Mesendoderm (in vitro differentiated cells): ENCODE measurements around the gene SERINC3.

ENCODE experiments used
- DNase-seq: peaks from one replicate; pipeline ENCODE4 v3.0.0; 2013
- H2AK5ac ChIP-seq: 2 replicates; pipeline ENCODE4 v1.6.1; 2013; ENCODE audit warnings: low read length, inconsistent platforms
- H2BK120ac ChIP-seq: 2 replicates; pipeline ENCODE4 v1.6.1; 2013; ENCODE audit warnings: low read depth, mild to moderate bottlenecking, low read length, moderate library complexity, mixed read lengths
- H2BK15ac ChIP-seq: replicated peaks from 2 replicates; pipeline ENCODE4 v1.6.1; 2013; ENCODE audit warnings: low read depth, mild to moderate bottlenecking, moderate library complexity
- H2BK5ac ChIP-seq: 2 replicates; pipeline ENCODE4 v1.6.1; 2013; ENCODE audit warnings: low read length, inconsistent platforms
- H3K18ac ChIP-seq: 2 replicates; pipeline ENCODE4 v1.6.1; 2013; ENCODE audit warnings: mild to moderate bottlenecking, low read length, mixed read lengths
- H3K23ac ChIP-seq: one replicate; pipeline ENCODE4 v1.6.1; 2013; ENCODE audit warnings: low read length
- H3K27ac ChIP-seq: 2 replicates; pipeline ENCODE4 v1.5.1; 2013; ENCODE audit warnings: low read depth, mild to moderate bottlenecking, inconsistent platforms, low read length, moderate library complexity
- H3K27me3 ChIP-seq: 2 replicates; pipeline ENCODE4 v1.6.1; 2013; ENCODE audit warnings: low read length, control low read depth, mild to moderate bottlenecking, inconsistent platforms; ENCODE audit not compliant: insufficient read depth, poor library complexity
- H3K36me3 ChIP-seq: 2 replicates; pipeline ENCODE4 v1.6.1; 2013; ENCODE audit warnings: low read length, inconsistent platforms; ENCODE audit not compliant: control insufficient read depth, insufficient read depth
- H3K4ac ChIP-seq: one replicate; pipeline ENCODE4 v1.6.1; 2013; ENCODE audit warnings: low read depth, mild to moderate bottlenecking, low read length, moderate library complexity
- H3K4me1 ChIP-seq: 2 replicates; pipeline ENCODE4 v1.6.1; 2013; ENCODE audit warnings: low read depth, low read length, inconsistent platforms; ENCODE audit not compliant: control insufficient read depth
- H3K4me2 ChIP-seq: 2 replicates; pipeline ENCODE4 v1.6.1; 2013; ENCODE audit warnings: low read length
- H3K4me3 ChIP-seq: 2 replicates; pipeline ENCODE4 v1.5.1; 2013; ENCODE audit warnings: mild to moderate bottlenecking, low read length
- H3K56ac ChIP-seq: one replicate; pipeline ENCODE4 v1.6.1; 2013; ENCODE audit warnings: low read length
- H3K79me1 ChIP-seq: 2 replicates; pipeline ENCODE4 v1.6.1; 2013; ENCODE audit warnings: low read length, inconsistent platforms
- H3K79me2 ChIP-seq: 2 replicates; pipeline ENCODE4 v1.6.1; 2013; ENCODE audit warnings: mild to moderate bottlenecking, low read length; ENCODE audit not compliant: control insufficient read depth, insufficient read depth
- H3K9ac ChIP-seq: 2 replicates; pipeline ENCODE4 v1.6.1; 2013; ENCODE audit warnings: low read length, inconsistent platforms
- H4K5ac ChIP-seq: one replicate; pipeline ENCODE4 v1.6.1; 2013; ENCODE audit warnings: low read length
- H4K8ac ChIP-seq: one replicate; pipeline ENCODE4 v1.6.1; 2013; ENCODE audit warnings: low read depth, mild to moderate bottlenecking, control low read depth, low read length, moderate library complexity
- WGBS: extraction: QIAGEN DNeasy Blood & Tissue Kit; methylation state at CpG from one replicate; pipeline ENCODE4 v1.1.7; 2013; ENCODE audit warnings: low lambda C conversion rate, missing lambda C conversion rate; ENCODE audit not compliant: insufficient coverage; ENCODE audit errors: extremely low coverage; 5-methylcytosine and 5-hydroxymethylcytosine counted together

Gene SERINC3

GRCh38 chr20:44485078-44485829 lies 36.6 kb downstream of the SERINC3 start:
- no peak overlapping the region for H3K4ac ChIP-seq
- no peaks in the 10 kb centered on the region for H3K79me2 ChIP-seq
- DNase-seq = no peak
- no peak overlapping the region for H3K18ac ChIP-seq
- H2AK5ac ChIP-seq = no peak overlapping the region
- no peak overlapping the region for H3K4me2 ChIP-seq
- H3K79me1 ChIP-seq = no peaks in the 10 kb centered on the region
- no peak overlapping the region for H3K23ac ChIP-seq
- H2BK15ac ChIP-seq = no peak overlapping the region
- H3K27ac ChIP-seq = no peak overlapping the region
- no peak overlapping the region for H2BK120ac ChIP-seq
- peaks cover 14% of the 10 kb centered on the region for H3K36me3 ChIP-seq
- H3K4me3 ChIP-seq = no peak overlapping the region
- no peak overlapping the region for H4K8ac ChIP-seq
- H3K27me3 ChIP-seq = no peaks in the 10 kb centered on the region
- H3K4me1 ChIP-seq = no peaks in the 10 kb centered on the region
- no peak overlapping the region for H4K5ac ChIP-seq
- no CpG with 5 or more reads among the region's 7 CpGs for WGBS
- H2BK5ac ChIP-seq = no peak overlapping the region
- H3K9ac ChIP-seq = no peak overlapping the region
- H3K56ac ChIP-seq = no peak overlapping the region

GRCh38 chr20:44483112-44483511 lies 38.8 kb downstream of the SERINC3 start:
- Histone ChIP-seq H3K36me3 (peaks cover 1% of the 10 kb centered on the region), H3K4ac (no peak overlapping the region), H3K79me1 (no peaks in the 10 kb centered on the region), H3K4me1 (no peaks in the 10 kb centered on the region), H4K5ac (no peak overlapping the region), H2BK120ac (no peak overlapping the region), H3K27me3 (no peaks in the 10 kb centered on the region), H3K4me2 (no peak overlapping the region), H3K56ac (no peak overlapping the region), H3K23ac (no peak overlapping the region), H3K18ac (no peak overlapping the region), H3K9ac (no peak overlapping the region), H3K27ac (no peak overlapping the region), H3K4me3 (no peak overlapping the region), H2BK15ac (no peak overlapping the region), H3K79me2 (no peaks in the 10 kb centered on the region), H4K8ac (no peak overlapping the region), H2BK5ac (no peak overlapping the region), H2AK5ac (no peak overlapping the region)
- WGBS = no CpG with 5 or more reads among the region's 5 CpGs
- no peak for DNase-seq

GRCh38 chr20:44481719-44482416 lies 40.0 kb downstream of the SERINC3 start:
- no CpG with 5 or more reads among the region's 6 CpGs for WGBS
- H3K36me3 ChIP-seq = peaks cover 1% of the 10 kb centered on the region

GRCh38 chr20:44480097-44480496 lies 41.8 kb downstream of the SERINC3 start:
- H4K8ac ChIP-seq = no peak overlapping the region
- no peak overlapping the region for H3K4me2 ChIP-seq
- H3K27ac ChIP-seq = no peak overlapping the region
- H4K5ac ChIP-seq = no peak overlapping the region
- H3K9ac ChIP-seq = no peak overlapping the region
- H3K4me1 ChIP-seq = no peaks in the 10 kb centered on the region
- no peak overlapping the region for H2BK5ac ChIP-seq
- no peak overlapping the region for H2BK120ac ChIP-seq
- no peak overlapping the region for H3K4ac ChIP-seq
- H3K18ac ChIP-seq = no peak overlapping the region
- peaks cover 1% of the 10 kb centered on the region for H3K79me2 ChIP-seq
- H3K36me3 ChIP-seq = peaks cover 1% of the 10 kb centered on the region
- H2BK15ac ChIP-seq = no peak overlapping the region
- H3K4me3 ChIP-seq = no peak overlapping the region
- H2AK5ac ChIP-seq = no peak overlapping the region
- no peak for DNase-seq
- no CpG with 5 or more reads among the region's 18 CpGs for WGBS
- H3K27me3 ChIP-seq = no peaks in the 10 kb centered on the region
- no peak overlapping the region for H3K56ac ChIP-seq
- H3K79me1 ChIP-seq = peaks cover 4% of the 10 kb centered on the region
- H3K23ac ChIP-seq = no peak overlapping the region

More at GRCh38 chr20:44481719-44482416, 40.0 kb downstream of the SERINC3 start:
- no peak overlapping the region for H4K8ac ChIP-seq
- no peak overlapping the region for H4K5ac ChIP-seq
- no peak overlapping the region for H2BK120ac ChIP-seq
- H3K9ac ChIP-seq = no peak overlapping the region
- no peak for DNase-seq
- H2BK5ac ChIP-seq = no peak overlapping the region
- no peak overlapping the region for H3K27ac ChIP-seq
- H3K18ac ChIP-seq = no peak overlapping the region
- H3K4me1 ChIP-seq = no peaks in the 10 kb centered on the region
- H3K4me3 ChIP-seq = no peak overlapping the region
- H2AK5ac ChIP-seq = no peak overlapping the region
- no peaks in the 10 kb centered on the region for H3K79me2 ChIP-seq
- H3K4me2 ChIP-seq = no peak overlapping the region
- H3K27me3 ChIP-seq = no peaks in the 10 kb centered on the region
- no peaks in the 10 kb centered on the region for H3K79me1 ChIP-seq
- H3K56ac ChIP-seq = no peak overlapping the region
- no peak overlapping the region for H3K4ac ChIP-seq
- no peak overlapping the region for H3K23ac ChIP-seq
- H2BK15ac ChIP-seq = no peak overlapping the region

GRCh38 chr20:44479643-44480042 lies 42.2 kb downstream of the SERINC3 start:
- Histone ChIP-seq H4K8ac (no peak overlapping the region), H3K79me1 (peaks cover 4% of the 10 kb centered on the region), H3K27me3 (no peaks in the 10 kb centered on the region), H3K4me3 (no peak overlapping the region), H3K18ac (no peak overlapping the region), H3K36me3 (peaks cover 1% of the 10 kb centered on the region), H3K4me1 (no peaks in the 10 kb centered on the region), H3K27ac (no peak overlapping the region), H3K23ac (no peak overlapping the region), H3K4me2 (no peak overlapping the region), H2BK120ac (no peak overlapping the region), H2BK15ac (no peak overlapping the region), H3K56ac (no peak overlapping the region), H3K9ac (no peak overlapping the region), H4K5ac (no peak overlapping the region), H3K79me2 (peaks cover 1% of the 10 kb centered on the region), H2BK5ac (no peak overlapping the region), H2AK5ac (no peak overlapping the region), H3K4ac (no peak overlapping the region)
- no peak for DNase-seq
- WGBS = no CpG with 5 or more reads among the region's 5 CpGs
